Measurements from ENCODE around the gene SCLY. TPM values are rescaled to one million over a fixed set of nuclear protein-coding genes. Genes with fewer than 3 reads are reported as not detected.

Gene SCLY
- total RNA-seq, result 18.0 and 19.5 TPM in 2 replicates

GRCh38 chr2:238060542-238061314, at the start of gene SCLY:
SCLY (plus strand) TSS chr2:238061001; CDS start chr2:238061055, 54 bp downstream.

GRCh38 chr2:238100049-238100820, 39.4 kb downstream of the SCLY start, which contains the start of gene ESPNL:
ESPNL (plus strand) TSS chr2:238100340; CDS start chr2:238100420, 80 bp downstream.

GRCh38 chr2:238138331-238139195, 77.8 kb downstream of the SCLY start, which contains the start of gene KLHL30:
KLHL30 (plus strand) TSS chr2:238138668; CDS start chr2:238140755, 2,087 bp downstream.

Other genes starting within 250 kb of the SCLY start
- gene RAMP1, start 201.4 kb upstream of the SCLY start, total RNA-seq, result 22.0 and 23.4 TPM in 2 replicates
- 60.4 and 66.7 TPM in 2 replicates for gene UBE2F, start 94.0 kb upstream of the SCLY start, total RNA-seq
- gene ESPNL, start 39.3 kb downstream of the SCLY start, total RNA-seq, result 5.2 and 6.4 TPM in 2 replicates
- gene KLHL30, start 77.7 kb downstream of the SCLY start, total RNA-seq, result 0.15 TPM in 1 of 2 replicates, not detected in the other
- 4.2 TPM in 2 replicates for gene ERFE, start 98.0 kb downstream of the SCLY start, total RNA-seq
- 19.2 and 20.7 TPM in 2 replicates for gene ILKAP, start 142.7 kb downstream of the SCLY start, total RNA-seq
- 10.7 and 11.4 TPM in 2 replicates for gene HES6, start 179.0 kb downstream of the SCLY start, total RNA-seq
- gene PER2, start 227.6 kb downstream of the SCLY start, total RNA-seq, result 1.0 and 1.5 TPM in 2 replicates